ENCODE data around the gene GRID1. TPM values are rescaled to one million over a fixed set of nuclear protein-coding genes. Genes with fewer than 3 reads are reported as not detected.
"Not testable (repeated sequence)": the region's sequence is repeated elsewhere in the genome, so short reads cannot be mapped to it uniquely, and the experiment has no call there.

GRID1 gene
- total and polyA plus RNA-seq, 10 of the 15 experiments (the other 5 are each of a cell fraction or from before 2014, with no cell fraction given), result 0.04 to 0.62 (median 0.08) TPM; not detected in 5

DNA sequence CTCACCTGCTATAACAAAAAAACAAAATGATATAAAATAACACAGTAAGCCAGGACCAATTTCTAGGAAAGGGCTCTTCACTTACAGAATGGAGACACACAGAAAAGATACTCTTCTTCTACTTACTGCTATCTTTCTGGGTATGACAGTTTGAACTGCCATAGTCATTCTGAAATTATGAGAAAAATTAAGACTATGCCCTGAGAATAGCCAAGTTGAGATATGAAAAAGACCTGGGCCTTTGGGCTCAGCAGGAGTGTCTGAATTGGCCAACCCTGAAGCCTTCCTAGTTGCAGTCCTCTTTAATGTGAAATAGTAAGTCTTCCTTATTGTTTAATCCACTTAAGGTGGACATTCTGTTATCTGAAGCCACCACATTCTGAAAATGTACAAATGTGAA, 519.5 kb downstream of the GRID1 start:
- Histone ChIP-seq H3K36me3 (ENCODE audit: control insufficient read depth in 2 of 2, insufficient read depth in 2 of 2, low read length in 1 of 2) (no peaks in the 10 kb centered on the region), H3K9me3 (replicated peaks; ENCODE audit: control insufficient read depth, insufficient read depth, low read length) (no peaks in the 10 kb centered on the region), H3K9ac (ENCODE audit: control insufficient read depth, insufficient read depth, low read length) (no peak overlapping the region), H3K27ac (ENCODE audit: control insufficient read depth, insufficient read depth) (no peak overlapping the region), H4K20me1 (ENCODE audit: control insufficient read depth, insufficient read depth) (no peaks in the 10 kb centered on the region), H3K27me3 (replicated peaks in 1 of 2; ENCODE audit: control insufficient read depth in 2 of 2, insufficient read depth in 2 of 2, low read length in 1 of 2) (no peaks in the 10 kb centered on the region), H3K4me3 (no peak overlapping the region), H3K79me2 (ENCODE audit: control insufficient read depth, insufficient read depth, low read length) (no peaks in the 10 kb centered on the region), H3K4me1 (ENCODE audit: control insufficient read depth, insufficient read depth, low read length) (no peaks in the 10 kb centered on the region), H3K4me2 (ENCODE audit: control insufficient read depth, insufficient read depth) (no peak overlapping the region), H2AFZ (ENCODE audit: control insufficient read depth, low read depth, low read length) (no peak overlapping the region)
- TF ChIP-seq, protein P1, sequence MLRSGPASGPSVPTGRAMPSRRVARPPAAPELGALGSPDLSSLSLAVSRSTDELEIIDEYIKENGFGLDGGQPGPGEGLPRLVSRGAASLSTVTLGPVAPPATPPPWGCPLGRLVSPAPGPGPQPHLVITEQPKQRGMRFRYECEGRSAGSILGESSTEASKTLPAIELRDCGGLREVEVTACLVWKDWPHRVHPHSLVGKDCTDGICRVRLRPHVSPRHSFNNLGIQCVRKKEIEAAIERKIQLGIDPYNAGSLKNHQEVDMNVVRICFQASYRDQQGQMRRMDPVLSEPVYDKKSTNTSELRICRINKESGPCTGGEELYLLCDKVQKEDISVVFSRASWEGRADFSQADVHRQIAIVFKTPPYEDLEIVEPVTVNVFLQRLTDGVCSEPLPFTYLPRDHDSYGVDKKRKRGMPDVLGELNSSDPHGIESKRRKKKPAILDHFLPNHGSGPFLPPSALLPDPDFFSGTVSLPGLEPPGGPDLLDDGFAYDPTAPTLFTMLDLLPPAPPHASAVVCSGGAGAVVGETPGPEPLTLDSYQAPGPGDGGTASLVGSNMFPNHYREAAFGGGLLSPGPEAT (IDR thresholded peaks at IDR 0.05; ENCODE audit: low read depth), result no peak
- TF ChIP-seq, protein P2, sequence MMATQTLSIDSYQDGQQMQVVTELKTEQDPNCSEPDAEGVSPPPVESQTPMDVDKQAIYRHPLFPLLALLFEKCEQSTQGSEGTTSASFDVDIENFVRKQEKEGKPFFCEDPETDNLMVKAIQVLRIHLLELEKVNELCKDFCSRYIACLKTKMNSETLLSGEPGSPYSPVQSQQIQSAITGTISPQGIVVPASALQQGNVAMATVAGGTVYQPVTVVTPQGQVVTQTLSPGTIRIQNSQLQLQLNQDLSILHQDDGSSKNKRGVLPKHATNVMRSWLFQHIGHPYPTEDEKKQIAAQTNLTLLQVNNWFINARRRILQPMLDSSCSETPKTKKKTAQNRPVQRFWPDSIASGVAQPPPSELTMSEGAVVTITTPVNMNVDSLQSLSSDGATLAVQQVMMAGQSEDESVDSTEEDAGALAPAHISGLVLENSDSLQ (IDR thresholded peaks at IDR 0.05), result no peak
- TF ChIP-seq TARDBP (IDR thresholded peaks at IDR 0.05; ENCODE audit: borderline replicate concordance), result no peak
- no peak for TF ChIP-seq ZBED1 (IDR thresholded peaks at IDR 0.05; ENCODE audit: borderline replicate concordance)
- no peak for TF ChIP-seq RUNX3 (IDR thresholded peaks at IDR 0.05; ENCODE audit: low read length)
- TF ChIP-seq PML (IDR thresholded peaks at IDR 0.05; ENCODE audit: low read length), result no peak
- in situ Hi-C loops (cut with MboI), result no loop called here
- no peak for DNase-seq (ENCODE audit: low read depth, low spot score)
- no peak for FAIRE-seq
- CTCF ChIA-PET, result interaction anchor here (1.8 kb wide), 1 partner anchor 9 kb away, joined by 6 read pairs; no protein-coding TSS in a partner anchor
- POLR2A ChIA-PET, result no interaction called here
- SMC1A ChIA-PET (ENCODE audit: uncharacterized antibody, unreplicated experiment), result no interaction called here
- no peak for ATAC-seq
- intact Hi-C loops (cut with micrococcal nuclease; ENCODE audit: unreplicated experiment), result no loop called here
- RAD21 ChIA-PET (ENCODE audit: unreplicated experiment), result no interaction called here
- BruUV-seq (replicated peaks), result no TSS peak

DNA sequence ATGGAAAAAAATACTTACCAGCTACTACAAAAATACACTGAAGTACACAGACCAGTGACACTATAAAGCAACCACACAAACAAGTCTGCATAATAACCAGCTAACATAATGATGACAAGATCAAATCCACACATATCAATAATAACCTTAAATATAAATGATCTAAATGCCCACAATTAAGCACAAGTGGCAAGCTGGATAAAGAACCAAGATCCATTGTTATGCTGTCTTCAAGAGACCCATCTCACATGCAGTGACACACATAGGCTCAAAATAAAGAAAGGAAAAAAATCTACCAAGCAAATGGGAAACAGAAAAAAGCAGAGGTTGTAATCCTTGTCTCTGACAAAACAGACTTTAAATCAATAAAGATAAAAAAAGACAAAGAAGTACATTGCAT, 527.9 kb downstream of the GRID1 start:
- H3K36me3 ChIP-seq (ENCODE audit: control insufficient read depth in 2 of 2, insufficient read depth in 2 of 2, low read length in 1 of 2); H3K4me1 ChIP-seq (ENCODE audit: control insufficient read depth, insufficient read depth, low read length); H3K27ac ChIP-seq (ENCODE audit: control insufficient read depth, insufficient read depth); H3K27me3 ChIP-seq (replicated peaks in 1 of 2; ENCODE audit: control insufficient read depth in 2 of 2, insufficient read depth in 2 of 2, low read length in 1 of 2); H4K20me1 ChIP-seq (ENCODE audit: control insufficient read depth, insufficient read depth); POLR2A ChIA-PET; BruUV-seq (replicated peaks); in situ Hi-C loops (cut with MboI); ATAC-seq; H3K79me2 ChIP-seq (ENCODE audit: control insufficient read depth, insufficient read depth, low read length); H2AFZ ChIP-seq (ENCODE audit: control insufficient read depth, low read depth, low read length); intact Hi-C loops (cut with micrococcal nuclease; ENCODE audit: unreplicated experiment); FAIRE-seq; H3K9ac ChIP-seq (ENCODE audit: control insufficient read depth, insufficient read depth, low read length); H3K4me2 ChIP-seq (ENCODE audit: control insufficient read depth, insufficient read depth); DNase-seq (ENCODE audit: low read depth, low spot score); H3K4me3 ChIP-seq; H3K9me3 ChIP-seq (replicated peaks; ENCODE audit: control insufficient read depth, insufficient read depth, low read length); RAD21 ChIA-PET (ENCODE audit: unreplicated experiment); SMC1A ChIA-PET (ENCODE audit: uncharacterized antibody, unreplicated experiment): not testable (repeated sequence)
- CTCF ChIA-PET, result interaction anchor here (0.6 to 1.8 kb wide), 2 partner anchors 8 to 245 kb away, joined by 3 to 6 read pairs; no protein-coding TSS in a partner anchor
